Measurements from ENCODE around the gene ZDHHC22. TPM values are rescaled to one million over a fixed set of nuclear protein-coding genes. Genes with fewer than 3 reads are reported as not detected.

The ZDHHC22 gene
- total RNA-seq, 1 donor from 2014 or later, result 77.3 TPM

- peak overlapping the region; percentile 98 for H3K27ac Mint-ChIP-seq (ENCODE audit: unreplicated experiment)
- peak overlapping the region; percentile 59 for H3K4me3 Mint-ChIP-seq (ENCODE audit: unreplicated experiment)
- TF ChIP-seq CTCF (IDR thresholded peaks at IDR 0.05; ENCODE audit: partially characterized antibody, unreplicated experiment), result no peak
- peaks cover 9% of the 10 kb centered on the region for H3K9me3 Mint-ChIP-seq (ENCODE audit: unreplicated experiment)
- peaks cover 14% of the 10 kb centered on the region for H3K27me3 Mint-ChIP-seq (ENCODE audit: unreplicated experiment)
- peaks cover 15% of the 10 kb centered on the region for H3K4me1 Mint-ChIP-seq (ENCODE audit: low read depth, unreplicated experiment)
- no peak for DNase-seq
- H3K36me3 Mint-ChIP-seq (ENCODE audit: unreplicated experiment), result no peaks in the 10 kb centered on the region
Observed at GRCh38 chr14:77158882-77159255, 17.3 kb upstream of the ZDHHC22 start.

- peaks cover 9% of the 10 kb centered on the region for H3K9me3 Mint-ChIP-seq (ENCODE audit: unreplicated experiment)
- no peaks in the 10 kb centered on the region for H3K36me3 Mint-ChIP-seq (ENCODE audit: unreplicated experiment)
- no peak for TF ChIP-seq CTCF (IDR thresholded peaks at IDR 0.05; ENCODE audit: partially characterized antibody, unreplicated experiment)
- peaks cover 14% of the 10 kb centered on the region for H3K27me3 Mint-ChIP-seq (ENCODE audit: unreplicated experiment)
- peak overlapping the region; percentile 59 for H3K4me3 Mint-ChIP-seq (ENCODE audit: unreplicated experiment)
- H3K27ac Mint-ChIP-seq (ENCODE audit: unreplicated experiment), result peak overlapping the region; percentile 98
- H3K4me1 Mint-ChIP-seq (ENCODE audit: low read depth, unreplicated experiment), result peaks cover 15% of the 10 kb centered on the region
- peak; percentile 84 for DNase-seq
Observed at GRCh38 chr14:77158175-77158881, 16.7 kb upstream of the ZDHHC22 start.

- Mint-ChIP-seq H3K4me3 (ENCODE audit: unreplicated experiment) (peak overlapping the region; percentile 59), H3K4me1 (ENCODE audit: low read depth, unreplicated experiment) (peaks cover 15% of the 10 kb centered on the region), H3K9me3 (ENCODE audit: unreplicated experiment) (peaks cover 9% of the 10 kb centered on the region), H3K27ac (ENCODE audit: unreplicated experiment) (peak overlapping the region; percentile 98), H3K27me3 (ENCODE audit: unreplicated experiment) (peaks cover 14% of the 10 kb centered on the region), H3K36me3 (ENCODE audit: unreplicated experiment) (no peaks in the 10 kb centered on the region)
- DNase-seq, result no peak
- TF ChIP-seq CTCF (IDR thresholded peaks at IDR 0.05; ENCODE audit: partially characterized antibody, unreplicated experiment), result no peak
Observed at GRCh38 chr14:77157740-77158139, 16.1 kb upstream of the ZDHHC22 start.

- H3K27ac Mint-ChIP-seq (ENCODE audit: unreplicated experiment), result no peak overlapping the region
- peaks cover 14% of the 10 kb centered on the region for H3K27me3 Mint-ChIP-seq (ENCODE audit: unreplicated experiment)
- peaks cover 9% of the 10 kb centered on the region for H3K9me3 Mint-ChIP-seq (ENCODE audit: unreplicated experiment)
- no peak overlapping the region for H3K4me3 Mint-ChIP-seq (ENCODE audit: unreplicated experiment)
- H3K36me3 Mint-ChIP-seq (ENCODE audit: unreplicated experiment), result no peaks in the 10 kb centered on the region
- peaks cover 20% of the 10 kb centered on the region for H3K4me1 Mint-ChIP-seq (ENCODE audit: low read depth, unreplicated experiment)
- TF ChIP-seq CTCF (IDR thresholded peaks at IDR 0.05; ENCODE audit: partially characterized antibody, unreplicated experiment), result no peak
- no peak for DNase-seq
Observed at GRCh38 chr14:77155083-77155482, 13.5 kb upstream of the ZDHHC22 start.

GRCh38 chr14:77154421-77154820, 12.8 kb upstream of the ZDHHC22 start:
- peaks cover 9% of the 10 kb centered on the region for H3K9me3 Mint-ChIP-seq (ENCODE audit: unreplicated experiment)
- H3K27me3 Mint-ChIP-seq (ENCODE audit: unreplicated experiment), result peaks cover 14% of the 10 kb centered on the region
- H3K4me1 Mint-ChIP-seq (ENCODE audit: low read depth, unreplicated experiment), result peaks cover 23% of the 10 kb centered on the region
- DNase-seq, result no peak
- no peak overlapping the region for H3K4me3 Mint-ChIP-seq (ENCODE audit: unreplicated experiment)
- H3K36me3 Mint-ChIP-seq (ENCODE audit: unreplicated experiment), result no peaks in the 10 kb centered on the region
- no peak for TF ChIP-seq CTCF (IDR thresholded peaks at IDR 0.05; ENCODE audit: partially characterized antibody, unreplicated experiment)
- peak overlapping the region; percentile 55 for H3K27ac Mint-ChIP-seq (ENCODE audit: unreplicated experiment)
